Astrocyte (in vitro differentiated cells and primary cell): ENCODE data around the gene SPRED3.

Experiments used
- CTCF ChIP-seq: IDR thresholded peaks from 2 replicates; pipeline ENCODE4 v1.5.1; 2011; ENCODE audit warnings: low read depth, mild to moderate bottlenecking, inconsistent platforms, low read length, moderate library complexity; ENCODE audit not compliant: insufficient read depth
- EZH2 ChIP-seq: IDR thresholded peaks from 2 replicates; pipeline ENCODE4 v1.6.1; 2012; ENCODE audit warnings: mild to moderate bottlenecking, low read length, inconsistent platforms; ENCODE audit not compliant: insufficient read depth

- TF ChIP-seq CTCF (no peak), EZH2 (no peak)
These were observed 3.5 kb downstream of the SPRED3 start for GRCh38 chr19:38391911-38392464.
